OCI-M1 (cell line): ENCODE results near the gene HDC.

ENCODE experiments used
- DNase-seq: peaks from one replicate; lab custom pipeline; 2025; lab: John Stamatoyannopoulos, UW

HDC gene, protein sequence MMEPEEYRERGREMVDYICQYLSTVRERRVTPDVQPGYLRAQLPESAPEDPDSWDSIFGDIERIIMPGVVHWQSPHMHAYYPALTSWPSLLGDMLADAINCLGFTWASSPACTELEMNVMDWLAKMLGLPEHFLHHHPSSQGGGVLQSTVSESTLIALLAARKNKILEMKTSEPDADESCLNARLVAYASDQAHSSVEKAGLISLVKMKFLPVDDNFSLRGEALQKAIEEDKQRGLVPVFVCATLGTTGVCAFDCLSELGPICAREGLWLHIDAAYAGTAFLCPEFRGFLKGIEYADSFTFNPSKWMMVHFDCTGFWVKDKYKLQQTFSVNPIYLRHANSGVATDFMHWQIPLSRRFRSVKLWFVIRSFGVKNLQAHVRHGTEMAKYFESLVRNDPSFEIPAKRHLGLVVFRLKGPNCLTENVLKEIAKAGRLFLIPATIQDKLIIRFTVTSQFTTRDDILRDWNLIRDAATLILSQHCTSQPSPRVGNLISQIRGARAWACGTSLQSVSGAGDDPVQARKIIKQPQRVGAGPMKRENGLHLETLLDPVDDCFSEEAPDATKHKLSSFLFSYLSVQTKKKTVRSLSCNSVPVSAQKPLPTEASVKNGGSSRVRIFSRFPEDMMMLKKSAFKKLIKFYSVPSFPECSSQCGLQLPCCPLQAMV

GRCh38 chr15:50265620-50266019, at the start of gene HDC:
HDC (minus strand) TSS chr15:50265726; CDS start chr15:50265623, 103 bp downstream.
- DNase-seq: no peak

DNA sequence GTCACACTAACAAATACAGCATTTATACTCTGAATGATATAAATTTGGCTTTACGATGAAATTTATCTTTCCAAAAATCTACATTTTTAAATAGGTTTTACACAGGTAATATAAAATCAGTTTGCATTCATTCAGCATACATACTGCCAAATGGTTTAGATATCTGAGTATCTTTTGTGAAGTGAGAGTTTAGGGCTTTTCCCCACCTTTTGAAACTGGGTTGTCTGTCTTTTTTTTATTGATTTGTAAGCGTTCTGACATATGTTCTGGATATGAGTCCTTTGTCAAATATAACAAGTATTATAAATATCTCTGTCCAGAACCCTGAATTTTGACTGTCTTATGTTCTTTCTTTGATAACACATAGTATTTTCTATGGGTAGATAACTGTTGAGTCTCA, 47.1 kb upstream of the HDC start:
- DNase-seq: no peak

- DNase-seq: no peak
Measured at GRCh38 chr15:50307799-50308198, 42.3 kb upstream of the HDC start.

- no peak for DNase-seq
Measured at GRCh38 chr15:50304836-50305235, 39.3 kb upstream of the HDC start.

GRCh38 chr15:50302581-50302980, 37.1 kb upstream of the HDC start:
- no peak for DNase-seq

DNA sequence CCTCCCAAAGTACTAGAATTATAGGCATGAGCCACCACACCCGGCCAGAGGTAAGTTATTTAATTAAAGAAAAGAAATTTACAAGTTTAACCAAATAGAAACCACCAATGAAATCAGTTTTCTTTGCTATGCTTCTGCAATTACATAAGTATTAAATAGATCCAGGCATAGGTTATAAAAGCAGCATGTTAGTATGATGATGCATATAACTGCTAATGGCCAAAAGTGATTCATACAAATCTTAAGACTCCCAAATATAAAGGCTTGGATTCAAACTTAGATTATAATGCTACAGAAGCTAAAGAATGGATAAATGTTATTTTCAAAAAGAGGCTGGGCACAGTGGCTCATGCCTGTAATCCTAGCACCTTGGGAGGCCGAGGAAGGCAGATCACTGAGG, 32.8 kb upstream of the HDC start:
- DNase-seq: no peak

GRCh38 chr15:50295966-50296365, 30.4 kb upstream of the HDC start:
- DNase-seq: no peak

- no peak for DNase-seq
Measured at GRCh38 chr15:50289749-50290148, 24.2 kb upstream of the HDC start.

DNA sequence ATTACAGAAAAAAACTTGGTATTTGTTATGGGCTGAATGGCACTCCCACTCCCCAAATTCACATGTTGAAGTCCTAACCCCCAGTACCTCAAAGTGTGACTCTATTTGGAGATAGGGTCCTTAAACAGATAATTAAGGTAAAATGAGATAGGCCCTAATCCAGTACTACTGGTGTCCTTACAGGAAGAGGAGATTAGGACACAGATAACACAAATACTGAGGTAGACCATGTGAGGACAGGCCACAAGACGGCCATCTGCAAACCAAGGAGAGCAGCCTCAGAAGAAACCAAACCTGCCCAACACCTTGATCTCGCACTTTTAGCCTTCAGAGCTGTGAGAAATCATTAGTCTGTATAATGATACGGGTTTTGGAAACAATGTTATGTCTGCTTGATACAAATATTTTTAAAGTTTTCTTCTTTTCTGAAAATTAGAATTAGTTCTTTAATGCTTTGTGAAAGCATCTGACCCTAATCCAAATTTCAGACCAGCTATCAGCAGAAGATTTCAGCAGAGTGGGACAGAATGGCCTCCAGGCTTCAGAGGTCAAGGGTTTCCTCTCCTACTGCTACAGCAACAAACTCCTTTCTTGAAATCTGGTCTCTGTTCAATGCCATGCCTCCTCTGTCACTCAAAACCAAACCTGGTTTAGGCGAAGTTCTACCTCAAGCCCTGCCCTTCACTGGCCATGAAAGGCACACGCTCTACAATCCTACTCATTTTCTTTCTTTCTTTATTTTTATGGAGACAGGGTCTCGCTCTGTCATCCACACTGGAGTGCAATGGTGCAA, 22.0 kb upstream of the HDC start:
- DNase-seq: no peak

DNA sequence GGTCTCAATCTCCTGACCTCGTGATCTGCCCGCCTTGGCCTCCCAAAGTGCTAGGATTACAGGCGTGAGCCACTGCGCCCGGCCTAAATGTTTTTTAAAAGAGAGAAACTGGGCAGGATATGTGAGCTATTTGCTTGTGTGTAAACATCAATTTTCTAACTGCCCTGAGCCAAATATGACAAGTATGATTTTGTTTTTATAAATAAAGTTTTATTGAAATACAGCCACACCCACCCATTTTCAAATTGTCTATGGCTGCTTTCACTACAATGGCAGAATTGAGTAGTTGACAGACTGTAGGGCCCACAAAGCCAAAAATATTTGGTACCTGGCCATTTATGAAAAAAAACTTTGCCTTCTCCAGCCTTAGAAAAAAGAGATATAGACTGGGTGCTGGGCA, 15.9 kb upstream of the HDC start:
- no peak for DNase-seq

- no peak for DNase-seq
Measured at GRCh38 chr15:50280271-50280670, 14.7 kb upstream of the HDC start.

DNA sequence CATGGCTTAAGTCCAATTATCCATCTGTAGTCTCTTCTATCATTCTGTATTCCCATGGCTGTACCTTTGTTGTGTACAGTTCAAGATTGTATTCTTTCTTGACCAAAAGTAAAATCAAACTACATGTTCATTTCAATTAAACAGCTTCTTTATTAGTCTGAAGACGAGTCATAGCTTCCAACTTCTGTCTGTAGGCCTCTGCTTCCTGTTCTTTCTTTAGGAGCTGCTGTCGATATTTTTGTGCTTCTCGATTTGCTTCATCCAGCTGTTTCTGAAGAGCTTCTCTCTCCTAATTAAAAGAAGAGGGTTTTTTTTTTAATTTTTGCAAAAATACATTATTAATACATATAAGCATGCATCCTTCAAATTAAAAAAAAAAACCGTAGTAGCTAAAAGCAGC, 13.0 kb upstream of the HDC start:
- DNase-seq: no peak

DNA sequence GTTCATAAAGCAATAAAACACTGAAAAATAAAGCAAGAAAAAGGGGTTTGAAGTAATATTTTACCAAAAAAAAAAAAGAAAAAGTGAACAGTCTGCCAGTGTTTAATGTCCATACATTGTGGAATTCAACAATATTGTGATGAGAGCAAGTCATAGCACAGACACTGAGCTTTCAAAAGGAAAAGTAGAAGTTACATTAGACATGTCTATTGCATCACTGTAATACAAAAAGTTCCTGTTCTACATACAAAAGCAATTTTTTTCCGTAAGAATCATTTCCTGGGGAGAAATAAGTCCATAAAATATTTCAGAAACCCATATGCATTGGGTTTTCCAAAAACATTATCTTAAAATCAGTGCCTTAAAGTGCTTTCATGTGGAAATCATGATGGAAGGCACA, 11.8 kb upstream of the HDC start:
- no peak for DNase-seq

DNA sequence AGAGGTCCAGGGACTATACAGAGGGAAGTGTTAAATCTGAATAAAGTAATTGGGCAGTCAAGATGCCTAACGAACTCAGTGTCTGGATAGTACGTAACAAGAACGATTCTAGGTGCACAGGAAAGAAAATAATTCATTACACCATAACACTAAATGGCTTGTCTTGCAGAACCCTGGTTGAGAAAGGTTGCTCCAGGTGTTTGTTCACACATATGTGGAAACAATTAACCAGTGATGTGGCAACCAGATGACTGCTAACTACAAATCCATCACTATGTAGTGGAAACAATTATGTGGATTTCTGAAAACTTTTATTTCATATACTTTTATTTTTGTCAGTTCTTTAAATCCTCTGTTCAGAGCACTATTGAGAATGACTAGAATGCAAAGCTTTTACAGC, 10.4 kb upstream of the HDC start:
- DNase-seq: no peak

DNA sequence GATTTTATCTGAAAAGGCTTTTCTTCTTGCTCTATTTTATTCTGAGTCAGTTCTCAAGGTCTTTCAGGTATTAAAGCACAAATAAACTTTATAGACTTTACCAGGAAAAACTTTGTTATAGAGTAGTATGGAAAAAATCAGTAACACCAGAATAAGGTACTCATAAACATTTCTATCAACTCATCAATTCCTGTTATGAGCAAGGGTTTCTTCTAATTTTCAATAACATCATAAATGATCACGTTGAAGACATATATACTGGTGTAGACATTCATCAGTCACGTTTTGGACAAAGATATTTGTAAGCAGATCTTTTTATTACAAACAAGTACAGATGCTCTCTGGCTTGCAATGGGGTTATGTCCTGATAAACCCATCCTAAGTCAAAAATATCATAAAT, 9.6 kb upstream of the HDC start:
- DNase-seq: no peak

DNA sequence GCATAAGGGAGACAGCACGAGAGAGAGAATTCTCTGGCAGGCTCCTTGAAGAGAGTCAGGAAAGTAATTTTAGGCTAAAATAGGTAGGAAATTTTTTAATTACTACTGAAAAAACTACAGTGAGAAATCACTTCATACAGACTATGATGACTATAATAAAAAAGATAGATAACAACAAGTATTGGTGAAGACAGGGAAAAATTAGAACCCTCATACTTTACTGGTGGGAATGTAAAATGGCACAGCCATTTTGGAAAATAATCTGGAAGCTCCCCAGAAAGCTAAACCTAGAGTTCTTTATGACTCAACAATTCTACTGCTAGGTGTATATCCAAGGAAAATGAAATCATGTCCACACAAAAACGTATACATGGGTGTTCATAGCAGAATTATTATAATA, 2.1 kb upstream of the HDC start:
- DNase-seq: no peak

DNA sequence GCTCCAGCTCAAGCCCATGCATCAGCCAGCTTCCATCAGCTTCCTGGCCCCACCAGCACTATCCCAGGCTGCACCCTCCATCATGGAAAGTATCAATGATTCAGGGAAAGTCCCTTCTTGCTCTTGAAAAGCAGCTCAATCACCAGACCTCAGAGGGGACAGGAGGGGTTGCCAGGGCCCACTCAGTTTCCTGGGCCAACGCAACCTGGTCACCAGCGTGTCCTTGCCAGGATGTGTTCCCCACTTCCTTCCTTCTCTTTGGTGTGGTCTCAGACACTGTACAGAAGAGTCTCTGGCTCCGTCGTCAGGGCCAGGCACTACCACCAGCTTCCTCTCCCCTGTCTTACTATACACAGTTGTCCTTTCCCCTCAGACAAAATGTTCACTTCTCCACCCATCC, 3.0 kb downstream of the HDC start:
- no peak for DNase-seq

DNA sequence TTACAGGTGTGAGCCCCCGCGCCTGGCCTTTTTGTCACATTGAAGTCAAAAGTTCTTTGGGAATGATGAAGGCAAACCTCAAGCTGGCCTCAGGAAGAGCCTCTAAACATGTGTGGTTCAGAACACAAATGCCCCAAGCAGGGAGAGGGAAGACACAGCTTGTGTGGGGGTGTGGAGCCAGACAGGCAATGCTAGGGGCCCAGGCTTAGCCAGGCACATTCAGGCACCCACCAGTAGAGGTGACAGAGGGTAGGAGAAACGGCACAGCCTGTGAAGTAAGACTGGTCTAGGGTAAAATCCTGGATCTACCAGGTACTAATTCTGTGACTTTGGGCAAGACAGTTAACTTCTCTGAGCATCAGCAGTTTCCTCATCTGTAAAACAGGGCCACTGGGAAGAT, 3.5 kb downstream of the HDC start:
- DNase-seq: peak; percentile 66

DNA sequence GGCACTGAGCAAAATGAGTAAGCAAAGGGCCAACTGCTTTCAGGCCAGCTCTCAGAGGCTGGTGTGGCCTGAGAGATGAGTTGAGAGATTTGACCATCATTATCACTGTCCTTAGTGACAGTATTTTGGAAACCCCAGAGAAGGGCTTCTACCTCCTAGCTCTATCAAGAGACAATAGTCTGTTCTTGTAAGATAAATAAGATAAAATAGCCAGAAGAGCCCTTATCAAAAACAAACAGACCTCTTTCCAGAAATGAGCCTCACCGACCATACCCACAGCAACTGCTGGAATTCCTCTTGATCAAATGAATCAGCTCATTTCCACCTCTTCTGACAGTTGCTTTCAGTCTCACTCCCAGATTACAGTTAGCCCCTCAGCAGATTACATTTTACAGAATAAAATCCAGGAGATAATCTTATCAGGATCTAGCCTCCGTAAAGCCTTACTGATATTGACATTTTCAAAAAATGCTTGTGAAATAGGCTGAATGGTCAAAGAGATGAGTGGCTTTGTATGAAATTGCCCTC, 4.5 kb downstream of the HDC start:
- peak; percentile 99 for DNase-seq

- DNase-seq: peak; percentile 54
Measured at GRCh38 chr15:50259276-50259675, 6.2 kb downstream of the HDC start.

DNA sequence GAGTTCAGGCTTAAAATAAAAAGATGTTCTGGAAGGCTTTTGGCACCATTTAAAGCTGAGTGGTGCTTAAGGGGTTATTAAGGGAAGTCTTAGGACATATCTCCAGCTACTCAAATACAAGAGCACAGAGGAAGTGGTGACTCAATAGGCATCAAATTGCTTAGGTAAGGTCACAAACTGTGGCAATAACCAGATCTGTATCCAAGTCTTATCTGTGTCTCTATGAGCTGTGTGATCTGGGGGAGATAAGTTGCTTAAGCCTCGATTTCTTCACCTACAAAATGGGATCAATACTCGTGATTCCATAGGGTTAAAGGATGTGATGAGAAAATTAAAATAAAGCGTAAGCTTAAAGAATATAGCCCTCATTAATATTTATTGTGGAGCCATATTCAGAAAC, 7.6 kb downstream of the HDC start:
- DNase-seq: peak; percentile 47

DNA sequence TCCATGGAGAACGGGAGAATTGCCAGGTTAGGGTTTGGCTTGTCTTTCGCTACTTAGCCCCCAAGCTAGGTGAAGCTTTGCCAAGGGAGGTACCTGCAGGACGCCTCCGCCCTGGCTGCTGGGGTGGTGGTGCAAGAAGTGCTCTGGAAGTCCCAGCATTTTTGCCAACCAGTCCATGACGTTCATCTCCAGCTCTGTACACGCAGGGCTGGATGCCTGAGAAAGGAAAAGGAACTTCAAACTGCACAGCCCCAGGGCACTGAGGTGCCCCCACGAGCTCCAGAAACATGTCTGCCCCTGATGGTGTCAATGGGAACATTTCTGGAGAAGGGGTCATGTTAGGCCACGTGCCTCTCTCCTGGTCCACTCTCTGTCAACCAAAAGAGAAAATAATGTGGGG, 8.2 kb downstream of the HDC start:
- peak; percentile 12 for DNase-seq
